NB4 (cell line): ENCODE data around the gene FOXL1.

Experiments
- CTCF ChIP-seq: IDR thresholded peaks from one replicate; pipeline ENCODE4 v1.5.1; 2012; ENCODE audit warnings: low read depth, low read length
- MAX ChIP-seq: IDR thresholded peaks from 2 replicates; pipeline ENCODE4 v1.6.1; 2011; ENCODE audit warnings: low read depth, low read length

DNA sequence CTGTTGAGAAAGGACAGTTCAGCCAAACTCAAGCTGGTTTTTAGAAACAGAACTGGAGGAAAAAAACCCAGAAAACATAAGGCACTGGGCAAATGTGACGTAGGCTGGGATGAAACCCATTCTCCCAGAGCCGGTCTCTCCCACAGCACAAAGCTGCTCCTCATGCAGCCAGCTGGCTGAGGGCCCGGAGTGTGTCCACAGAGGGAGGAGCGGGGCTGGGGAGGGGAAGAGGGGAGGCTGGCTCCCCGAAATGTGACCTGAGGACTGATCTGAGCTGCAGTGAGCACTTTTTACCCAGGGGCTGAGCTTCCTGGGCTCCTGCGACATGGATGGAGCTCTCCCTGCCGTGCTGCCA, 47.2 kb upstream of the FOXL1 start:
- TF ChIP-seq CTCF: no peak
- no peak for TF ChIP-seq MAX
